Measurements from ENCODE around the gene PRDM16. TPM values are rescaled to one million over a fixed set of nuclear protein-coding genes. Genes with fewer than 3 reads are reported as not detected.

PRDM16 gene
- total RNA-seq, 4 donors from 2014 or later, result 5.4 to 13.2 (median 7.7) TPM

GRCh38 chr1:3022511-3022973 is 46.5 kb upstream of the PRDM16 start:
- no peak overlapping the region for H3K27ac ChIP-seq
- H3K4me1 ChIP-seq, result no peaks in the 10 kb centered on the region
- H3K9me3 ChIP-seq, result no peaks in the 10 kb centered on the region
- TF ChIP-seq POLR2A (IDR thresholded peaks at IDR 0.05), result no peak
- TF ChIP-seq, protein P1, sequence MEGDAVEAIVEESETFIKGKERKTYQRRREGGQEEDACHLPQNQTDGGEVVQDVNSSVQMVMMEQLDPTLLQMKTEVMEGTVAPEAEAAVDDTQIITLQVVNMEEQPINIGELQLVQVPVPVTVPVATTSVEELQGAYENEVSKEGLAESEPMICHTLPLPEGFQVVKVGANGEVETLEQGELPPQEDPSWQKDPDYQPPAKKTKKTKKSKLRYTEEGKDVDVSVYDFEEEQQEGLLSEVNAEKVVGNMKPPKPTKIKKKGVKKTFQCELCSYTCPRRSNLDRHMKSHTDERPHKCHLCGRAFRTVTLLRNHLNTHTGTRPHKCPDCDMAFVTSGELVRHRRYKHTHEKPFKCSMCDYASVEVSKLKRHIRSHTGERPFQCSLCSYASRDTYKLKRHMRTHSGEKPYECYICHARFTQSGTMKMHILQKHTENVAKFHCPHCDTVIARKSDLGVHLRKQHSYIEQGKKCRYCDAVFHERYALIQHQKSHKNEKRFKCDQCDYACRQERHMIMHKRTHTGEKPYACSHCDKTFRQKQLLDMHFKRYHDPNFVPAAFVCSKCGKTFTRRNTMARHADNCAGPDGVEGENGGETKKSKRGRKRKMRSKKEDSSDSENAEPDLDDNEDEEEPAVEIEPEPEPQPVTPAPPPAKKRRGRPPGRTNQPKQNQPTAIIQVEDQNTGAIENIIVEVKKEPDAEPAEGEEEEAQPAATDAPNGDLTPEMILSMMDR (IDR thresholded peaks at IDR 0.05), result no peak
- peak in 2 of 3 donors; percentile 29 to 33 for DNase-seq
- no peaks in the 10 kb centered on the region for H3K36me3 ChIP-seq
- no peak overlapping the region for H3K4me3 ChIP-seq
- H3K27me3 ChIP-seq, result no peaks in the 10 kb centered on the region

DNA sequence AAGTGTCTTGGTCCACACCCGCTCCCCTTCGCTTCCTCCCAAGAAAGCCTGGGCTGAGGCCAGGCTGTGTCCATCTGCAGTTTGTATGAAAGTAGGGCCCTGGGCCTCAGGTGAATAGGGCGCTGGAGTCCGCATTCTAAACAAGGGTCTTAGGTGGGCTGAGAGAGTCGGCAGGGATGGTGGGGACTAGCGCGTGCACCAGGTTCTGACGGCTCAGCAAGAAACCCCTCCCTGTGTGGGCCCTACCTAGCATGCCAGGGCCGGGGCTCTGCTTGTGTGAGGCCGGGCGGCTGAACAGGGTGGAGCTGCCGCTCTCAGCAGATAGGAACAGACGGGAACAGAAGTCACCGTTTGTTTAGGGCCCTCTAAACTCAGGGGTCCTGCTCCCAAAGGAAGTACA is 46.0 kb upstream of the PRDM16 start:
- H3K27ac ChIP-seq, result no peak overlapping the region
- H3K4me3 ChIP-seq, result no peak overlapping the region
- no peaks in the 10 kb centered on the region for H3K36me3 ChIP-seq
- H3K9me3 ChIP-seq, result no peaks in the 10 kb centered on the region
- H3K27me3 ChIP-seq, result no peaks in the 10 kb centered on the region
- no peaks in the 10 kb centered on the region for H3K4me1 ChIP-seq
- DNase-seq, result peak in 1 of 3 donors; percentile 27
- TF ChIP-seq, protein P1 (IDR thresholded peaks at IDR 0.05), result no peak
- no peak for TF ChIP-seq POLR2A (IDR thresholded peaks at IDR 0.05)

GRCh38 chr1:3024019-3024418 is 45.0 kb upstream of the PRDM16 start:
- Histone ChIP-seq H3K36me3 (no peaks in the 10 kb centered on the region), H3K4me1 (no peaks in the 10 kb centered on the region), H3K27me3 (no peaks in the 10 kb centered on the region), H3K4me3 (no peak overlapping the region), H3K9me3 (no peaks in the 10 kb centered on the region), H3K27ac (no peak overlapping the region)
- TF ChIP-seq POLR2A (IDR thresholded peaks at IDR 0.05), result no peak
- TF ChIP-seq, protein P1 (IDR thresholded peaks at IDR 0.05), result no peak
- DNase-seq, result no peak

GRCh38 chr1:3024588-3024987 is 44.4 kb upstream of the PRDM16 start:
- H3K4me3 ChIP-seq, result no peak overlapping the region
- no peaks in the 10 kb centered on the region for H3K36me3 ChIP-seq
- no peaks in the 10 kb centered on the region for H3K9me3 ChIP-seq
- no peaks in the 10 kb centered on the region for H3K4me1 ChIP-seq
- TF ChIP-seq POLR2A (IDR thresholded peaks at IDR 0.05), result no peak
- TF ChIP-seq, protein P1 (IDR thresholded peaks at IDR 0.05), result no peak
- no peak for DNase-seq
- no peaks in the 10 kb centered on the region for H3K27me3 ChIP-seq
- no peak overlapping the region for H3K27ac ChIP-seq

- no peaks in the 10 kb centered on the region for H3K27me3 ChIP-seq
- no peak for DNase-seq
- no peaks in the 10 kb centered on the region for H3K36me3 ChIP-seq
- no peak overlapping the region for H3K27ac ChIP-seq
- TF ChIP-seq POLR2A (IDR thresholded peaks at IDR 0.05), result no peak
- TF ChIP-seq, protein P1 (IDR thresholded peaks at IDR 0.05), result no peak
- no peaks in the 10 kb centered on the region for H3K9me3 ChIP-seq
- H3K4me3 ChIP-seq, result no peak overlapping the region
- H3K4me1 ChIP-seq, result no peaks in the 10 kb centered on the region
These were observed 42.9 kb upstream of the PRDM16 start for GRCh38 chr1:3026124-3026523.
